ENCODE measurements around the gene CCR2.

GRCh38 chr3:46369675-46370132, 15.8 kb downstream of the CCR2 start:
- no peak for TF ChIP-seq CTCF (IDR thresholded peaks at IDR 0.05)
- TF ChIP-seq POLR2A (IDR thresholded peaks at IDR 0.05), result no peak
